Epithelial cell of esophagus (primary cell): ENCODE data around the gene CLTRN.

ENCODE experiments used
- DNase-seq: peaks from one replicate; pipeline ENCODE4 v3.0.0; 2010; ENCODE audit warnings: low read depth
- H3K4me3 ChIP-seq: 2 replicates; pipeline ENCODE4 v1.5.1; 2011; ENCODE audit warnings: mild to moderate bottlenecking, low read length, control low read depth
- CTCF ChIP-seq: IDR thresholded peaks from 2 replicates; pipeline ENCODE4 v1.5.1; 2011; ENCODE audit warnings: low read depth, mild to moderate bottlenecking, low read length, control low read depth, inconsistent platforms; ENCODE audit not compliant: insufficient read depth; ENCODE audit errors: missing control alignments

CLTRN gene

GRCh38 chrX:15619053-15619755 is 45.4 kb downstream of the CLTRN start:
- no peak for TF ChIP-seq CTCF
- peak; percentile 85 for DNase-seq
- no peak overlapping the region for H3K4me3 ChIP-seq

DNA sequence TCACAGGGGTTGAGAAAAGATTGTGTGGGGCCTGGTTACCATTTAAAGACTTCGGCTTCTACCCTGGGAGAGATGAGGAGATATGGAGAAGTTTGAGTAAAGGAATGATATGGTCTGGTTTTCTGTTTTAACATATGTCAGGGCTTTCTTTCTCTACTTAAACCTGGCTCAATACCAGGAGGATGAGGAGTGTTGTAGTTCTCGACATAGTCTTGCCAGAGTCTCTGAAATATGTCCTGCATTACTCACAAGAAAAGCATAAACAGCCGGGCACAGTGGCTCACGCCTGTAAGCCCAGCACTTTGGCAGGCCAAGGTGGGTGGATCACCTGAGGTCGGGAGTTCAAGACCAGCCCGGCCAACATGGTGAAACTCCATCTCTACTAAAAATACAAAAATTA is 47.5 kb downstream of the CLTRN start:
- DNase-seq: no peak
- H3K4me3 ChIP-seq: no peak overlapping the region
- TF ChIP-seq CTCF: no peak

DNA sequence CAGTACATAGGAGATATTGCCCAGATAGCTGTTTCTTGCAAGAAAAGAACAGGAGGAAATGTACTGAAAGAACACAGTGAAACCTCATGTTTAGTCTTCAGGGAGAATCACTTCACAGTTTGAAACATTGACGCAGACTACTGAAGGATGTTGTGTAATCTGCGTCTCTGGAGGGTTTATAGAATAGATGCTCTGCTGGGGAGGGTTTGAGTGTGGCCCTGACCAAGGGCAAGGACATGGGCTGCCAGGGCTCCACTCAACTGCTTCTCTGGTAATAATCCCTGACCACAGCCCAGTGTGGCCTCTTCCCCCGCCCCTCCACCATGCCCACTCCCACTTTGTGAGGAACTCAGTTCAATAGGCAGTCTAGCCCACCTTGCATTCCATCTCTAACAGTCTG is 48.1 kb downstream of the CLTRN start:
- TF ChIP-seq CTCF: no peak
- DNase-seq: no peak
- no peak overlapping the region for H3K4me3 ChIP-seq

- DNase-seq: no peak
- H3K4me3 ChIP-seq: no peak overlapping the region
- TF ChIP-seq CTCF: no peak
Observed at GRCh38 chrX:15607067-15607466, 57.5 kb downstream of the CLTRN start.

DNA sequence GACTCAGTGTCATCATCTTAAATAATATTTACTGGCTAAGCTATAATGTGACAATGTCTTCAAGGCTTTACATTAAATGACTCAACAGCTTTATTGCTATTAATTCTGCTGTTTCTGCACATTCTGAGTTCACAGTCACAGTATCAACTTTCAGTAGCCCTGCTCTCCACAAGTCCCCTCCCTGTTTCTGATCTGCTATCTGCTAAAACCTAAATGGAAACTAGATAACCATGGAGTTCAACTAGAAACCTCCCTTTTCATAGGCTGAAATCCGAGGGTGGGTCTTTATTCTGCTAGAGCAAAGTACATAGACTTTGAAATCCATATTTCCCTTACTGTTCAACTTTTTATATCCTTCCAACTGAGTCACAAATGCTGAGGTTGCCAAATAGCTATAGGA is 58.5 kb downstream of the CLTRN start:
- no peak for DNase-seq
- no peak overlapping the region for H3K4me3 ChIP-seq
- no peak for TF ChIP-seq CTCF

GRCh38 chrX:15605226-15605625 is 59.4 kb downstream of the CLTRN start:
- no peak for DNase-seq
- no peak overlapping the region for H3K4me3 ChIP-seq
- no peak for TF ChIP-seq CTCF

GRCh38 chrX:15602761-15603160 is 61.8 kb downstream of the CLTRN start:
- H3K4me3 ChIP-seq: no peak overlapping the region
- DNase-seq: no peak
- no peak for TF ChIP-seq CTCF
